ENCODE measurements around the gene ARPC5.

GRCh38 chr1:183602510-183602909, 33.1 kb downstream of the ARPC5 start:
- TF ChIP-seq POLR2AphosphoS5 (IDR thresholded peaks at IDR 0.05; ENCODE audit: low read depth, low read length) (no peak), CTCF (IDR thresholded peaks at IDR 0.05) (no peak)
